Liver (tissue), 9 donors: Measurements from ENCODE around the gene TLCD5. TPM values are rescaled to one million over a fixed set of nuclear protein-coding genes. Genes with fewer than 3 reads are reported as not detected.

Experiments used
- DNase-seq: peaks from one replicate; pipeline ENCODE4 v3.0.0-alpha.2; 2017; ENCODE audit warnings: low spot score
- H3K27ac ChIP-seq, 2 donors: one replicate each; pipeline ENCODE4 v1.7.0; 2013; ENCODE audit warnings: inconsistent platforms in 2 of 2, low read length in 2 of 2, control low read depth in 1 of 2, low read depth in 1 of 2, mild to moderate bottlenecking in 1 of 2
- H3K27me3 ChIP-seq, 4 donors: one replicate each; pipeline versions ENCODE4 v1.6.1 to v1.7.0; 2013; ENCODE audit warnings: low read length in 3 of 4, inconsistent platforms in 1 of 4, mild to moderate bottlenecking in 1 of 4, moderate library complexity in 1 of 4; ENCODE audit not compliant: control insufficient read depth in 4 of 4, insufficient read depth in 4 of 4
- H3K36me3 ChIP-seq, 4 donors: one replicate each; pipeline versions ENCODE4 v1.6.1 to v1.7.0; 2013; ENCODE audit warnings: low read length in 3 of 4, mild to moderate bottlenecking in 3 of 4, low read depth in 1 of 4, moderate library complexity in 1 of 4; ENCODE audit not compliant: control insufficient read depth in 4 of 4, insufficient read depth in 3 of 4
- H3K4me1 ChIP-seq, 4 donors: one replicate each; pipeline versions ENCODE4 v1.6.1 to v1.7.0; 2013; ENCODE audit warnings: low read length in 3 of 4, mild to moderate bottlenecking in 3 of 4, moderate library complexity in 1 of 4; ENCODE audit not compliant: control insufficient read depth in 4 of 4, insufficient read depth in 4 of 4
- H3K4me3 ChIP-seq, 3 donors: one replicate each; pipeline versions ENCODE4 v1.6.1 to v1.7.0; 2013; ENCODE audit warnings: low read length in 3 of 3, control low read depth in 1 of 3, low read depth in 1 of 3, mild to moderate bottlenecking in 1 of 3
- H3K9ac ChIP-seq, 2 donors: one replicate each; pipeline ENCODE4 v1.7.0; 2013; ENCODE audit warnings: low read length in 2 of 2, mild to moderate bottlenecking in 2 of 2, moderate library complexity in 2 of 2, control low read depth in 1 of 2, low read depth in 1 of 2
- H3K9me3 ChIP-seq, 4 donors: one replicate each; pipeline versions ENCODE4 v1.6.1 to v1.7.0; 2013; ENCODE audit warnings: low read length in 3 of 4; ENCODE audit not compliant: control insufficient read depth in 4 of 4
- ATF3 ChIP-seq: IDR thresholded peaks from 2 replicates; pipeline ENCODE4 v1.6.1; 2016; ENCODE audit warnings: antibody characterized with exemption
- CTCF ChIP-seq: fragments of 150-350 bp; IDR thresholded peaks from 2 replicates; pipeline ENCODE4 v1.5.1; 2017; ENCODE audit warnings: improper control_type of control experiment, low read depth, low read length; ENCODE audit not compliant: missing input control
- EGR1 ChIP-seq, 2 donors: IDR thresholded peaks; 2 replicates each; pipeline ENCODE4 v1.6.1; 2016 to 2018; ENCODE audit warnings: antibody characterized with exemption in 2 of 2, low read depth in 2 of 2
- FOXA1 ChIP-seq: IDR thresholded peaks from 2 replicates; pipeline ENCODE4 v1.6.1; 2016; ENCODE audit warnings: antibody characterized with exemption
- FOXA2 ChIP-seq: IDR thresholded peaks from 2 replicates; pipeline ENCODE4 v1.6.1; 2016; ENCODE audit warnings: antibody characterized with exemption
- GABPA ChIP-seq, 2 donors: IDR thresholded peaks in 1 of 2; conservative IDR thresholded peaks in 1 of 2; 2 replicates each; pipeline ENCODE4 v1.6.1; 2016; ENCODE audit warnings: antibody characterized with exemption in 2 of 2, mild to moderate bottlenecking in 1 of 2, moderate library complexity in 1 of 2
- HNF4A ChIP-seq, 2 donors: conservative IDR thresholded peaks; 2 replicates each; pipeline ENCODE4 v1.6.1; 2016; ENCODE audit warnings: antibody characterized with exemption in 2 of 2, mild to moderate bottlenecking in 2 of 2
- HNF4G ChIP-seq: IDR thresholded peaks from 2 replicates; pipeline ENCODE4 v1.6.1; 2016; ENCODE audit warnings: antibody characterized with exemption
- JUND ChIP-seq, 2 donors: IDR thresholded peaks; 2 replicates each; pipeline ENCODE4 v1.6.1; 2016; ENCODE audit warnings: antibody characterized with exemption in 2 of 2
- MAX ChIP-seq: IDR thresholded peaks from 2 replicates; pipeline ENCODE4 v1.6.1; 2016; ENCODE audit warnings: antibody characterized with exemption
- NR2F2 ChIP-seq: IDR thresholded peaks from 2 replicates; pipeline ENCODE4 v1.6.1; 2016; ENCODE audit warnings: antibody characterized with exemption
- RAD21 ChIP-seq, 2 donors: IDR thresholded peaks; 2 replicates each; pipeline ENCODE4 v1.6.1; 2016; ENCODE audit warnings: antibody characterized with exemption in 2 of 2, mild to moderate bottlenecking in 2 of 2
- REST ChIP-seq: IDR thresholded peaks from 2 replicates; pipeline ENCODE4 v1.6.1; 2016; ENCODE audit warnings: antibody characterized with exemption, mild to moderate bottlenecking
- RXRA ChIP-seq, 2 donors: IDR thresholded peaks; 2 replicates each; pipeline ENCODE4 v1.6.1; 2017 to 2018; ENCODE audit warnings: antibody characterized with exemption in 2 of 2, mild to moderate bottlenecking in 1 of 2
- SP1 ChIP-seq: IDR thresholded peaks from 2 replicates; pipeline ENCODE4 v1.6.1; 2018; ENCODE audit warnings: antibody characterized with exemption, mild to moderate bottlenecking
- TAF1 ChIP-seq: conservative IDR thresholded peaks from 2 replicates; pipeline ENCODE4 v1.6.1; 2016; ENCODE audit warnings: antibody characterized with exemption, mild to moderate bottlenecking
- YY1 ChIP-seq: IDR thresholded peaks from 2 replicates; pipeline ENCODE4 v1.6.1; 2016; ENCODE audit warnings: antibody characterized with exemption, mild to moderate bottlenecking
- ZBTB33 ChIP-seq: IDR thresholded peaks from 2 replicates; pipeline ENCODE4 v1.6.1; 2016; ENCODE audit warnings: antibody characterized with exemption
- WGBS: extraction: QIAGEN DNeasy Blood & Tissue Kit; methylation state at CpG from one replicate; pipeline ENCODE4 v1.1.7; 2013; 5-methylcytosine and 5-hydroxymethylcytosine counted together
- polyA plus RNA-seq, 2 donors: library from polyadenylated mRNA; stranded (reverse) in 1 of 2; unstranded in 1 of 2; fragments of 200-250 nt in 1 of 2; fragments of >200 nt in 1 of 2; fragmentation: Nextera tagmentation in 1 of 2; extraction: Ambion mirVana in 1 of 2; gene quantifications; one replicate each; pipeline versions ENCODE4 v1.2.1 to v1.2.3, GENCODE V29; 2013 to 2015
- total RNA-seq, 2 donors: library from RNA; depleted of rRNA; stranded (reverse); fragments of >200 nt; gene quantifications; one replicate each; pipeline ENCODE4 v1.2.3, GENCODE V29; 2014
- donor health status: healthy.
- donor health status: healthy.
- donor health status: healthy.
- donor health status: healthy.
- donor health status: healthy.

Gene TLCD5
- total and polyA plus RNA-seq, 4 donors = 0.31 to 1.2 (median 0.68) TPM

- H3K9ac ChIP-seq = no peak overlapping the region
- DNase-seq = no peak
- no peak overlapping the region for H3K27ac ChIP-seq
- H3K27me3 ChIP-seq = no peaks in the 10 kb centered on the region
- no peak overlapping the region for H3K4me3 ChIP-seq
- TF ChIP-seq GABPA (IDR thresholded peaks at IDR 0.05 in 1 of 2, conservative IDR thresholded peaks at IDR 0.05 in 1 of 2) = no peak
- TF ChIP-seq FOXA2 = no peak
- TF ChIP-seq JUND (IDR thresholded peaks at IDR 0.05) = no peak
- no peak for TF ChIP-seq EGR1 (IDR thresholded peaks at IDR 0.05; ENCODE audit: low read depth in 2 of 2)
- TF ChIP-seq ZBTB33 = no peak
- no peak for TF ChIP-seq HNF4A (conservative IDR thresholded peaks at IDR 0.05)
- TF ChIP-seq FOXA1 = no peak
- no peaks in the 10 kb centered on the region for H3K36me3 ChIP-seq
- H3K4me1 ChIP-seq = peaks cover 4 to 16% (median 11%) of the 10 kb centered on the region in 4 donors
- H3K9me3 ChIP-seq = no peaks in the 10 kb centered on the region
- 87% methylated on average over 3 of the region's 3 CpGs for WGBS
Measured at GRCh38 chr11:120375076-120375475, 50.0 kb downstream of the TLCD5 start.

- H3K27me3 ChIP-seq = no peaks in the 10 kb centered on the region
- DNase-seq = no peak
- H3K36me3 ChIP-seq = no peaks in the 10 kb centered on the region
- no peak overlapping the region for H3K9ac ChIP-seq
- 76% methylated on average over 6 of the region's 6 CpGs for WGBS
- no peak overlapping the region for H3K27ac ChIP-seq
- no peak overlapping the region for H3K4me3 ChIP-seq
- TF ChIP-seq MAX = no peak
- no peak for TF ChIP-seq ZBTB33
- TF ChIP-seq CTCF = no peak
- no peak for TF ChIP-seq NR2F2
- no peak for TF ChIP-seq GABPA (IDR thresholded peaks at IDR 0.05 in 1 of 2, conservative IDR thresholded peaks at IDR 0.05 in 1 of 2)
- no peak for TF ChIP-seq ATF3
- no peak for TF ChIP-seq FOXA2
- TF ChIP-seq REST = no peak
- TF ChIP-seq RXRA (IDR thresholded peaks at IDR 0.05) = no peak
- TF ChIP-seq RAD21 (IDR thresholded peaks at IDR 0.05) = no peak
- no peak for TF ChIP-seq YY1
- no peak for TF ChIP-seq FOXA1
- TF ChIP-seq HNF4G = no peak
- no peak for TF ChIP-seq TAF1
- no peak for TF ChIP-seq SP1
- no peaks in the 10 kb centered on the region for H3K9me3 ChIP-seq
- peaks cover 6 to 14% (median 8%) of the 10 kb centered on the region in 4 donors for H3K4me1 ChIP-seq
Measured at GRCh38 chr11:120376547-120377182, 51.6 kb downstream of the TLCD5 start.
